22Rv1 (cell line): ENCODE measurements around the gene PRCC.

ENCODE experiments used
- ZFX ChIP-seq: fragments of 450-650 bp; IDR thresholded peaks from 2 replicates; pipeline ENCODE4 v1.6.1; 2017; ENCODE audit warnings: antibody characterized with exemption, borderline replicate concordance
- TF ChIP-seq, protein P1 (sequence below): fragments of 450-650 bp; IDR thresholded peaks from 2 replicates; pipeline ENCODE4 v1.5.1; 2017; ENCODE audit warnings: mild to moderate bottlenecking

DNA sequence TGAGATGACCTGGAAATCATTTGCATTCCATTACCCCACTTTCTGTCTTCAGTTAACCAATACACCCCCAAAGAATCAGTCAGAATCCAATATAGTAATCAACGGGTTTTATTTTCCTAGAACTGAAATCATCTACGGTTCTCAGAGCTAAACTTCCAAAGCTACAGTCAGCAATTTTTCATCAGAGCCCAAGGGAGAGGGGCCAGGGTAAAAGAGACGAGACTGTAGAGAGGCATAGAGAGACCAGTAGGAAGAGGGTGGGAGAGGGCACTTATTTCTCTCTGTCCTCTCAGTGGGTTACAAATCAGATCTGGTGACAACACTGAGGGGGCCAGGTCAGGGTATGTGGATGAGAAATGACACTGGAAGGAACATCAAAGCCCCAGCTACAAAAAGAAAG lies 25.3 kb upstream of the PRCC start:
- TF ChIP-seq, protein P1, sequence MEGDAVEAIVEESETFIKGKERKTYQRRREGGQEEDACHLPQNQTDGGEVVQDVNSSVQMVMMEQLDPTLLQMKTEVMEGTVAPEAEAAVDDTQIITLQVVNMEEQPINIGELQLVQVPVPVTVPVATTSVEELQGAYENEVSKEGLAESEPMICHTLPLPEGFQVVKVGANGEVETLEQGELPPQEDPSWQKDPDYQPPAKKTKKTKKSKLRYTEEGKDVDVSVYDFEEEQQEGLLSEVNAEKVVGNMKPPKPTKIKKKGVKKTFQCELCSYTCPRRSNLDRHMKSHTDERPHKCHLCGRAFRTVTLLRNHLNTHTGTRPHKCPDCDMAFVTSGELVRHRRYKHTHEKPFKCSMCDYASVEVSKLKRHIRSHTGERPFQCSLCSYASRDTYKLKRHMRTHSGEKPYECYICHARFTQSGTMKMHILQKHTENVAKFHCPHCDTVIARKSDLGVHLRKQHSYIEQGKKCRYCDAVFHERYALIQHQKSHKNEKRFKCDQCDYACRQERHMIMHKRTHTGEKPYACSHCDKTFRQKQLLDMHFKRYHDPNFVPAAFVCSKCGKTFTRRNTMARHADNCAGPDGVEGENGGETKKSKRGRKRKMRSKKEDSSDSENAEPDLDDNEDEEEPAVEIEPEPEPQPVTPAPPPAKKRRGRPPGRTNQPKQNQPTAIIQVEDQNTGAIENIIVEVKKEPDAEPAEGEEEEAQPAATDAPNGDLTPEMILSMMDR, result no peak
- TF ChIP-seq ZFX, result no peak
